ELR (cell line): Measurements from ENCODE around the gene KCNK7.
"Not testable (repeated sequence)": the region's sequence is repeated elsewhere in the genome, so short reads cannot be mapped to it uniquely, and the experiment has no call there.

ENCODE experiments used
- DNase-seq: peaks from one replicate; pipeline ENCODE4 v3.0.0-alpha.2; 2015; ENCODE audit warnings: low read depth

KCNK7 gene

GRCh38 chr11:65573391-65574079 lies 22.1 kb downstream of the KCNK7 start:
- DNase-seq: no peak

- peak; percentile 89 for DNase-seq
These were observed 23.1 kb downstream of the KCNK7 start, which contains the start of gene FAM89B for GRCh38 chr11:65572356-65573051. TSS of gene FAM89B (plus strand) at chr11:65572538. CDS start at chr11:65572670, 132 bp downstream.

GRCh38 chr11:65571940-65572339 lies 23.7 kb downstream of the KCNK7 start:
- DNase-seq: peak; percentile 72

- no peak for DNase-seq
These were observed 24.2 kb downstream of the KCNK7 start for GRCh38 chr11:65571420-65571819.

GRCh38 chr11:65569973-65570918 lies 25.4 kb downstream of the KCNK7 start, which contains the start of gene ZNRD2:
TSS of gene ZNRD2 (plus strand) at chr11:65570477. CDS start at chr11:65570492, 15 bp downstream.
- DNase-seq: peak; percentile 99

GRCh38 chr11:65569164-65569972 lies 26.2 kb downstream of the KCNK7 start:
- DNase-seq: no peak

- peak; percentile 64 for DNase-seq
These were observed 29.8 kb downstream of the KCNK7 start for GRCh38 chr11:65565624-65566453.

GRCh38 chr11:65564879-65565559 lies 30.6 kb downstream of the KCNK7 start:
- not testable (repeated sequence) for DNase-seq

GRCh38 chr11:65563601-65564000 lies 32.0 kb downstream of the KCNK7 start:
- peak; percentile 40 for DNase-seq

GRCh38 chr11:65562788-65563187 lies 32.8 kb downstream of the KCNK7 start:
- DNase-seq: no peak

GRCh38 chr11:65562020-65562419 lies 33.6 kb downstream of the KCNK7 start:
- no peak for DNase-seq

- DNase-seq: peak; percentile 86
These were observed 34.8 kb downstream of the KCNK7 start for GRCh38 chr11:65560555-65561418.

GRCh38 chr11:65559951-65560537 lies 35.6 kb downstream of the KCNK7 start:
- DNase-seq: peak; percentile 93

- DNase-seq: no peak
These were observed 36.1 kb downstream of the KCNK7 start for GRCh38 chr11:65559535-65559934.

- no peak for DNase-seq
These were observed 36.6 kb downstream of the KCNK7 start for GRCh38 chr11:65558930-65559509.

GRCh38 chr11:65558002-65558929 lies 37.3 kb downstream of the KCNK7 start, which contains the start of gene LTBP3:
TSS of gene LTBP3 (minus strand) at chr11:65558359. CDS start at chr11:65557959, 400 bp downstream.
- peak; percentile 77 for DNase-seq
